ENCODE data around the gene FAHD2A. TPM values are rescaled to one million over a fixed set of nuclear protein-coding genes. Genes with fewer than 3 reads are reported as not detected.

Gene FAHD2A
- polyA plus RNA-seq, 1 donor (not counting 4 experiments of a cell fraction or from before 2014, with no cell fraction given) = 27.2 TPM

DNA sequence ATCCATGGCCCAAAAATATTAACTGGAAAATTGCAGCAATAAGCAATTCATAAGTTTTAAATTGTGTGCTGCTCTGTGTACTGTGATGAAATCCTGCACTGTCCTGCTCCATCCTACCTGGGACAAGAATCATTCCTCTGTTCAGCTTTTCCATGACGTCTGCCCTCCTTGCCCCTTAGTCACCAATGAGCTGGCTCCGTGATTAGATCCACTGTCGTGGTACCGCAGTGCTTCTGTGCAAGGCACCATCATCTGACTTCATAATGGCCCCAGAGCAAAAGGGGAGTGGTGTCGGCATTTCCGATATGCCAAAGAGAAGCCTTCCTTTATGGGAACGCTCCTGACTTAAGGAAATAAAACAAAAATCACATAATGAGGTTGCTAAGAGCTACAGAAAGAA lies 3.4 kb upstream of the FAHD2A start:
- FAIRE-seq = no peak

DNA sequence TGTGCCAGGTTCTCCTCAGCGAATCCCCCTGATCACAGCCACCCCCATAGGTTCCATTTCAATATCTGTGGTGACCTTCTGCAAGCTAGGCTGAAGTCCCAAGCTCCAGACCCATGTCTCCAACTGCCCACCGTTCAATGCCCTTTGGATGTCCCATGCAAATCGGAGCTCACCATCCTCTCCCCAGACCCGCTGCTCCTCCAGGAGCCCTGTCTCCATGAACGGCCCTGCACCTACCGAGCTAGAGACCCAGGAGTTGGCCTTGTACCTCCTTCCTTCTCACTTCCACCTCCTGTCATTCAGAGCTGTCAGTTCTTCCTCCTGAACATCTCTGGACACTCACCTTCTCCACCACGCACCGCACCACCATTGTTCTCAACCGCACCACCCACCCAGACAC lies 1.0 kb upstream of the FAHD2A start:
- no peak overlapping the region for H3K27ac ChIP-seq (ENCODE audit: control insufficient read depth, insufficient read depth, low read length)
- peak overlapping the region; percentile 94 for H3K4me2 ChIP-seq (ENCODE audit: control insufficient read depth, extremely low read depth, insufficient read depth, low read depth, low read length)
- no peak for TF ChIP-seq EZH2 (IDR thresholded peaks at IDR 0.05; ENCODE audit: low read length)
- TF ChIP-seq, protein P1, sequence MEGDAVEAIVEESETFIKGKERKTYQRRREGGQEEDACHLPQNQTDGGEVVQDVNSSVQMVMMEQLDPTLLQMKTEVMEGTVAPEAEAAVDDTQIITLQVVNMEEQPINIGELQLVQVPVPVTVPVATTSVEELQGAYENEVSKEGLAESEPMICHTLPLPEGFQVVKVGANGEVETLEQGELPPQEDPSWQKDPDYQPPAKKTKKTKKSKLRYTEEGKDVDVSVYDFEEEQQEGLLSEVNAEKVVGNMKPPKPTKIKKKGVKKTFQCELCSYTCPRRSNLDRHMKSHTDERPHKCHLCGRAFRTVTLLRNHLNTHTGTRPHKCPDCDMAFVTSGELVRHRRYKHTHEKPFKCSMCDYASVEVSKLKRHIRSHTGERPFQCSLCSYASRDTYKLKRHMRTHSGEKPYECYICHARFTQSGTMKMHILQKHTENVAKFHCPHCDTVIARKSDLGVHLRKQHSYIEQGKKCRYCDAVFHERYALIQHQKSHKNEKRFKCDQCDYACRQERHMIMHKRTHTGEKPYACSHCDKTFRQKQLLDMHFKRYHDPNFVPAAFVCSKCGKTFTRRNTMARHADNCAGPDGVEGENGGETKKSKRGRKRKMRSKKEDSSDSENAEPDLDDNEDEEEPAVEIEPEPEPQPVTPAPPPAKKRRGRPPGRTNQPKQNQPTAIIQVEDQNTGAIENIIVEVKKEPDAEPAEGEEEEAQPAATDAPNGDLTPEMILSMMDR (optimal IDR thresholded peaks at IDR 0.05 in 1 of 3, IDR thresholded peaks at IDR 0.05 in 1 of 3, conservative IDR thresholded peaks at IDR 0.05 in 1 of 3; ENCODE audit: extremely low read depth in 1 of 3, insufficient read depth in 2 of 3, low read length in 3 of 3) = no peak

More for the DNA sequence above, 3.4 kb upstream of the FAHD2A start:
- no peak for DNase-seq (ENCODE audit: low read depth, low spot score)
- H2AFZ ChIP-seq (ENCODE audit: control insufficient read depth, low read length) = no peak overlapping the region
- no peak for TF ChIP-seq EZH2 (IDR thresholded peaks at IDR 0.05; ENCODE audit: low read length)
- TF ChIP-seq, protein P1 (optimal IDR thresholded peaks at IDR 0.05 in 1 of 3, IDR thresholded peaks at IDR 0.05 in 1 of 3, conservative IDR thresholded peaks at IDR 0.05 in 1 of 3; ENCODE audit: extremely low read depth in 1 of 3, insufficient read depth in 2 of 3, low read length in 3 of 3) = no peak
- no peak overlapping the region for H3K9ac ChIP-seq (ENCODE audit: control insufficient read depth, extremely low read depth, insufficient read depth, low read length)
- dilution Hi-C loops (cut with MboI; ENCODE audit: extremely low pct_ligation_motif_present, low sequenced_read_pairs) = no loop called here
- no peaks in the 10 kb centered on the region for H3K27me3 ChIP-seq (ENCODE audit: control insufficient read depth, extremely low read depth, insufficient read depth, low read length)
- peaks cover 15% of the 10 kb centered on the region for H3K4me1 ChIP-seq (ENCODE audit: control insufficient read depth, extremely low read depth, insufficient read depth, low read length)
- H3K4me3 ChIP-seq (ENCODE audit: control insufficient read depth in 2 of 3, extremely low read depth in 1 of 3, insufficient read depth in 2 of 3, low read depth in 1 of 3, low read length in 3 of 3) = no peak overlapping the region
- H3K27ac ChIP-seq (ENCODE audit: control insufficient read depth, insufficient read depth, low read length) = no peak overlapping the region
- H3K9me3 ChIP-seq (ENCODE audit: control insufficient read depth, low read depth, low read length) = no peaks in the 10 kb centered on the region
- peaks cover 15% of the 10 kb centered on the region for H3K79me2 ChIP-seq (ENCODE audit: control insufficient read depth, insufficient read depth, low read length)
- no peaks in the 10 kb centered on the region for H3K9me1 ChIP-seq (ENCODE audit: control insufficient read depth, extremely low read depth, insufficient read depth, low read length)
- H4K20me1 ChIP-seq (ENCODE audit: control insufficient read depth, extremely low read depth, insufficient read depth, low read length) = no peaks in the 10 kb centered on the region
- no peak overlapping the region for H3K4me2 ChIP-seq (ENCODE audit: control insufficient read depth, extremely low read depth, insufficient read depth, low read depth, low read length)
- no peaks in the 10 kb centered on the region for H3K36me3 ChIP-seq (ENCODE audit: control insufficient read depth in 2 of 2, extremely low read depth in 1 of 2, insufficient read depth in 2 of 2, low read length in 2 of 2)

More for the DNA sequence above, 1.0 kb upstream of the FAHD2A start:
- peaks cover 15% of the 10 kb centered on the region for H3K4me1 ChIP-seq (ENCODE audit: control insufficient read depth, extremely low read depth, insufficient read depth, low read length)
- H3K9ac ChIP-seq (ENCODE audit: control insufficient read depth, extremely low read depth, insufficient read depth, low read length) = peak overlapping the region; percentile 94
- peaks cover 17% of the 10 kb centered on the region for H3K79me2 ChIP-seq (ENCODE audit: control insufficient read depth, insufficient read depth, low read length)
- no peaks in the 10 kb centered on the region for H4K20me1 ChIP-seq (ENCODE audit: control insufficient read depth, extremely low read depth, insufficient read depth, low read length)
- no peaks in the 10 kb centered on the region for H3K27me3 ChIP-seq (ENCODE audit: control insufficient read depth, extremely low read depth, insufficient read depth, low read length)
- no peaks in the 10 kb centered on the region for H3K9me3 ChIP-seq (ENCODE audit: control insufficient read depth, low read depth, low read length)
- dilution Hi-C loops (cut with MboI; ENCODE audit: extremely low pct_ligation_motif_present, low sequenced_read_pairs) = no loop called here
- no peaks in the 10 kb centered on the region for H3K36me3 ChIP-seq (ENCODE audit: control insufficient read depth in 2 of 2, extremely low read depth in 1 of 2, insufficient read depth in 2 of 2, low read length in 2 of 2)
- H3K4me3 ChIP-seq (ENCODE audit: control insufficient read depth in 2 of 3, extremely low read depth in 1 of 3, insufficient read depth in 2 of 3, low read depth in 1 of 3, low read length in 3 of 3) = peak overlapping the region; percentile 90 to 99 (median 92)
- peak overlapping the region; percentile 96 for H2AFZ ChIP-seq (ENCODE audit: control insufficient read depth, low read length)
- DNase-seq (ENCODE audit: low read depth, low spot score) (no peak), FAIRE-seq (no peak)
- H3K9me1 ChIP-seq (ENCODE audit: control insufficient read depth, extremely low read depth, insufficient read depth, low read length) = no peaks in the 10 kb centered on the region

Measured in keratinocyte (primary cell).